Islet precursor cell (in vitro differentiated cells): ENCODE measurements around the gene ARF3.
A peak's percentile ranks its signal among the peaks of the same experiment; 100 is the strongest.

Experiments
- DNase-seq: peaks from one replicate; pipeline ENCODE4 v3.0.0-alpha.2; 2018

Gene ARF3

DNA sequence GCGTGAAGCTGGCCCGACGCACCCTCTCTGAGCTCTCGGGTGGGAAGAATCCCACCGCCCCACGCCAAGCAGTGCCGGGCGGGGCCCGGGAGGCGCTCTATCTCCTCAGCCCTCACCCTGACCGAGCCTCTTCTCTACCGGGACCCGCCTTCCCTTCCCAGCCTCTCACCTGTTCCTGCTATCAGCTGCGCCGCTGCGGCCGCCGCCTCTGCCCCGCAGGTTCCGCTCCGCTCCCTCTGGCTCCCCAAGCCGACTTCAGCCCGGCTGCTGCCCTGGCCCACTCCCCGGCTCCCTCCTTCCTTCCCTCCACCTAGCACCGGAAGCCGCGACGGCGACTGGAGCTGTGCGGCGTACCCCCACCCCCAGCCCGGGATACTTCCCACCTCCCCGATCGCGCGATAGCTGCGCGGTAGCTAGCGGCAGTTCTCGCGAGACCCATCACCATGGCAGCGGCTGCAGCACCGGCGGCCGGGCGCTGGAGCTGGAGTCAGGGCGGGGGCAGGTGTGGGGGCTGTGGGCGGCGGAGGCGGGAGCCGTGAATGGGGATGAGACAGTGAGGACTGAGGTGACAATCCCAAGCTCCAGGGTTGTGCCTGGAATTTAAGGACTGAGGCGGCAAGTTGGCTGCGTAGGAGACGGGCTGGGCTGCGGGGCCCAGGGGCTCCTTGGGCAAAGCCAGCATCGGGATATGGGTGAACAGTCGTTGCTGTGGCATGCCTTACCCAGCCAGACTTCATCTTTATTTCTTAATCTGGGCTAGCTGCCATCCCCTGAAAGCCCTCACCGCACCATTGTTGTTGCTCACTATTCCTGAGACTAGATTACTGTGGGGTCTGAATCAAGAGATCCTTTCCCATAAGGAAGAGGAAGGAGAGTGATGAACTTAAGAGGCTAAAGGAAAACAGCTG lies at the start of gene ARF3:
TSS of gene ARF3 (minus strand) at position 347 of the 908 bp plus-strand sequence. CDS start 16,392 bp downstream, outside the sequence.
- peak; percentile 99 for DNase-seq

- DNase-seq, result no peak
Observed at GRCh38 chr12:49000346-49000745, 43.1 kb upstream of the ARF3 start.

DNA sequence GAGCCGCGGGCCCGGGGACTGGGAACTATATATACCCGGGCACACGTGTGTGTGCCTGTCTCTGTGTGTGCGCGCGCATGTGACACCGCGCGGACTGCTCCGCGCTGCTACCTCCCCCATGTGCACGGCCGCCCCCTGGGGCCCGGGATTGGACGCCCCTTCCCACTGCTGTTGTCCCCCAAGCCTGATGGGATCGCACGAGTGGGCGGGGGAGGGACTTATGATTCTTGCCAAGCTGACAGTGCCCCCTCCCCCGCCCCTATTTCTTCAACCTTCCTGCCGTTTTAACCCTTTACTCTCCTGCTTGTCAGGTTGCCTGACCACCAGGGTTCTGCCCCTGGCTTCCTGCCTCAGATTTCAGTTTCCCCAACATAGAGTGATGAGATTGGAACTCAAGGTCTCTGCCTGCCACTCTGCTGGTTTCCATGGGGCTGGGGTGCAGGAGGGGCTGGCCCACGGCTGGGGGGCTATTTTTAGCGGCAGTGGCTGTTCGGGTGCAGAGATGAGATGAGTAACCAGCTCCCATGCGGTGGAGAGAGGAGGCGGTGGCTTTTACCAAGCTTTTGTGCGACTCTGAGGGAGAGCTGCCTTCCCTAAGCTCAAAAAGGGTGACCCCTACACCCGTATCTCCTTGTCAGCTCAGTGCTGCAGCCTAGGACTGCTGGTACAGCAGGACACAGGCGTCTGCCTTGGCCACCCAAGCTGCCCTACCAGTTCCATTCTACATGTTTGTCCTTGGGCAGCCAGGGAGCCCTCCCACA lies 42.3 kb upstream of the ARF3 start, which contains the start of gene DDN:
TSS of gene DDN (minus strand) at position 5 of the 761 bp plus-strand sequence. CDS start 88 bp downstream, outside the sequence.
- DNase-seq, result peak; percentile 85

GRCh38 chr12:48998497-48999353 lies 41.4 kb upstream of the ARF3 start:
- peak; percentile 80 for DNase-seq

DNA sequence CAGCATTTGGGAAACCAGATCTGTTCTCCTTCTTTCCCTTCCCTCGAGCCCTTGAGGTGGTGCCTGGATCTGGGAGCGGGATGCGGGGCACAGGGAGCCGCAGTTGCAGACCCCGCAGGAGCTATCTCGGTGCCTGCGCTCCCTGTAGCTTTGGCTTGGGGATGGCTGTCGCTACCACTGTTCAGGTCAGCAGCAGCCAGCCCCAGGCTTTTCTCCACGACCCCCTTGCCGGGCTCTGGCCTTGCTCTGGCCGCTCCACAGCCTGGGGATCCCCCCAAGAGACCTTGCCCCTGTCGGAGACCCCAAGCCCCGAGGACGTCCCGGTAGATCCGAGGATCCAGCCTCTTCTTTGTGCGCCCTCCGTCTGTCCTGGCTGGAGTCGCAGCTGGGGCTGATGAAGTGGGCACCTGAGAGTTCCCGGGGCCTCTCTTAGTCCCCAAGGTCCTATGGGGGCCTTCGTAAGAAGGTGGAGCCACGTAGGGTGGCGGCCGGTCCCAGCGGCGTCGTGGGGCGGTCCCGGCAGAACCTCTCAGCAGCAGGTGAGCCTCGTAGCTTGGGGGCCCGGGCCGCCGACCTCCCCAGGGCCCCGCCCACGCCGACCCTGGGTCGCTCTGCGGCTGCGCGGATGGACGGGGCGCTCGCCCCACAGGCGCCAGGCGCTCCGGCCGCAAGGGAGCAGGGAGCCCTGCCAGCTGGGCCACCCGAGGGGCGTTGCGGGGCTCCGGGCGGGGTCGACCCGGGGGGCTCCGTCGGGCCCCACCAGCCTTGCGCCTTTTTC lies 40.6 kb upstream of the ARF3 start:
- peak; percentile 81 for DNase-seq

DNA sequence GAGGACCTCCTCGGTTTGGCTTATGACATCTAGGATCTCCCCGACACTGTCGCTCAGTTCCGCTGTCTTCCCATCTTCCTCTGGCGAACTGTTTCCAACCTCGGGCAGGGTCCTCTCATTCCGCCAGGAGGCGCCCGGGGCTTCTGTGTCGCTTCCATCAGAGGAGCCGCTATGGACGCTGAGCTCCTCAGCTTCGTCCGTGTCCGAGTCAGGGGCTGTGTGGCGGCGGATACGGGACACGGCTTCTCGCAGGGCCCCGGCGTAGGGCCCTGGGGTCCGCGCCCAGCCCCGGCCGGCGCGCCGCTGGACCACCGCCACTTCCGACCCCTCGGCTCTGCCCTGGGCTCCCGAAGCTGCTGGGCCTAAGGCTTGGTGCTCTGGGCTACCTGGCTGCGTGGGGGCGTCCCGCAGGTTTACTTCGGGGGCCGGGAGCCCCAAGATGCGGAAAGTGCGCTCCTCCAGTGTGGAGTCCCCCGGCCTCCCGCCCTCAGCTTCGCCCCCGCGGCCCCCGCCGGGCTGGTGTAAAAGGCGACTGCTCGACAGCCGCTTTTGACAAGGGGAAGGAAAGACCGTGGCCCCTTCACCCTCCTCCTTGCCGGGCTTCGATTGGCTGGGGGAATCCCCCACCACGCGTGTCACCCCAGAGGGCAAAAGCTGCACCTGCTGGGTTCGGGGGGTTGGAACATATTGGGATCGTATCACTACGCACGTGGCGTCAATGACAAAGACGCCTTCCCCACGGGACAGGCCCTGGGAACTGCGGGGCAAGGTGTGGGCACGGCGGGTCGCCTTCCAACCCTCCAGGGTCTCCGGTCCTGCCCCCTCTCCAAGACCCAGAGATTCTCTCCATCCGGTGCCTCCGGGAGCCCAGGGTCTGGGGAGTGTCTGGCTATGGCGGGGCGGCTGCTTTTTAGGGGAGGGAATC lies 39.8 kb upstream of the ARF3 start:
- peak; percentile 96 for DNase-seq

DNA sequence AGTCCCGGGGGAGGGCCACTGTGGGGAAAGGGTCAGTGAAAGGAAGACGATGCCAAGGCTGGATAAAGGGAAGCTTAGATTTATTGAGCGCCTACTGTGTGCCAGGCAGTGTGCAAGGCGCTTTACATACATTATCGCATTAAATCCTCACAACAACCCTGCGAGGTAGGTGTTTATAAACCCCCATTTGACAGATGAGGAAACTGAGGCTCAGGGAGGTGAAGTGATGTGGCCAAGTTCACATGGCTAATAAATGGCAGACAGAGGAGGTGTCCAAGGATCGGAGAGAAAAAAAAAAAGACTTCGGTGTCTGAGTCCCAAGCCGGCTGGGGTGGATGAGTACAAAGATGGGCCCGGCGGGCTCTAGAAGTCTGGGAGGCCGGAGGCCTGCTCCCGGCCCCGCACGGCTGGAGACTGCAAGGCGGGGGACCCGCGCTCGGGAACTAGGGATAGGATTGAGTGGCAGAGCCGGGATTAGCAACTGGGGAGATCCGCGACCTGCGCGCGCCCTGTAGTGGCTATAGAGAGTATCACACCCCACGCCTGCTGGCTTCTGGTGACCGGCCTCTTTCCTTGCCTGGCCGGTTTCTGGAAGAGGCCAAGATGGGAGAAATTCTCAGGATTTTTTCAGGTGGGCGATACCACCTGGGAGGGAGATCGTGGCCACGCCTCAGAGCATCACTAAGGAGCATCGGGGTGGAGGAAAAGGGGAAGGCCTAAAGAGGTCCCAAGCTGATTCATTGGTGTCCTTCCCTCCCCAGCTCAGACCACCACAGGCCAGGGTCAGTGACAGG lies 38.0 kb upstream of the ARF3 start:
- DNase-seq, result peak; percentile 98

DNA sequence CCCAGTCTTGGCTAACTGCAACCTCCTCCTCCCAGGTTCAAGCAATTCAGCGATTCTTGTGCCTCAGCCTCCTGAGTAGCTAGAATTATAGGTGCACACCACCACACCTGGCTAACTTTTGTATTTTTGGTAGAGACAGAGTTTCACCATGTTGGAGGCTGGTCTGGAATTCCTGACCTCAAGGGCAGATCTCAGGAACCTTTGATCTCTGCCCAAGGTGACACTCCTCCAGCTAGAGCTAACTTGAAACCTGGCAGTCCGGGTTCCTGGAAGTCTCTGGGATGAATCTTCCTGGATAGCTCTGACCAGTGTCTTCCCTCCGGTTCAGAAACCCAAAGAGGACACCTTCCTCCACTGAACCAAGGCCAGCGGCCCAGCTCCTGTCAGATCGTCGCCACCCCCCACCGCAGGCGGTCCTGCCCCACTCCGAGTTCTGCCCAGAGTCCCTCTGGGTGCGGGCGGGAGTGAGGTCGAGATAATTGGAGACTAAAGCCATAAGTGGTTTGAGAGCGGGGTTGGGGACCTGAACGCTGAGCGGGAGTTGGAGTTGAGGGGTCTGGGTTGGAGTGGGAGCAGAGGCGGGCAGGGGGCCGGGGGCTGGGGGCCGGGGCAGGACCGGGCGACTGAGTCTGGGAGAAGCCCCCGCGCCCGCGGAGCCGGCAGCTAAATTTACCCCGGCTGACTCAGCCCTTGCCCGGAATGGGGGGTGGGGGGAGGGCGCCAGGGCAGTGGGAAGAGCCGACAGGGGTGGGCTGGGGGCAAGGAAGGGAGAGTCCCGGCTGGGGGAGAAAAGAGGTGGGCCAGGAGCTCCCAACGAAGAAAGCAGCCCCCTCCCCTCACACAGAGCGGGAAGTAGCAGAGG lies 37.2 kb upstream of the ARF3 start:
- DNase-seq, result no peak

DNA sequence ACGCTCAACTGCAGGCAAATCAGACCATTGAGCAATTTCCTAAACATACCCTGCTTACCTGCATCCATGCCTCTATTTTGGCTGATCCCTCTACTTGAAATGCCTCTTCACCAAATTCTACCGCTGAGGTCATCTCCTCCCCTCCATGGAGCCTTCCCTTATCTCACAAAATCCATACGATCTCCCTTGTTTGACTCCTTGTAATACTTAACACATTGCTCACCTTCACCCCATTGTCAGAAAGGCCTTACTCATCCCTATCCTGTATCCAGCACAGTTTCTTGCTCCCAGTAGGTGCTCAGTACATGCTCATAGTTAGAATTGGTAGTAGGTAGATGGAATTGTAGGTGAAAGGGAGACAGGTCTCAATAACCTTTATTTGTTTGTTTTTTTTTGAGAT lies 36.5 kb upstream of the ARF3 start:
- DNase-seq, result no peak

DNA sequence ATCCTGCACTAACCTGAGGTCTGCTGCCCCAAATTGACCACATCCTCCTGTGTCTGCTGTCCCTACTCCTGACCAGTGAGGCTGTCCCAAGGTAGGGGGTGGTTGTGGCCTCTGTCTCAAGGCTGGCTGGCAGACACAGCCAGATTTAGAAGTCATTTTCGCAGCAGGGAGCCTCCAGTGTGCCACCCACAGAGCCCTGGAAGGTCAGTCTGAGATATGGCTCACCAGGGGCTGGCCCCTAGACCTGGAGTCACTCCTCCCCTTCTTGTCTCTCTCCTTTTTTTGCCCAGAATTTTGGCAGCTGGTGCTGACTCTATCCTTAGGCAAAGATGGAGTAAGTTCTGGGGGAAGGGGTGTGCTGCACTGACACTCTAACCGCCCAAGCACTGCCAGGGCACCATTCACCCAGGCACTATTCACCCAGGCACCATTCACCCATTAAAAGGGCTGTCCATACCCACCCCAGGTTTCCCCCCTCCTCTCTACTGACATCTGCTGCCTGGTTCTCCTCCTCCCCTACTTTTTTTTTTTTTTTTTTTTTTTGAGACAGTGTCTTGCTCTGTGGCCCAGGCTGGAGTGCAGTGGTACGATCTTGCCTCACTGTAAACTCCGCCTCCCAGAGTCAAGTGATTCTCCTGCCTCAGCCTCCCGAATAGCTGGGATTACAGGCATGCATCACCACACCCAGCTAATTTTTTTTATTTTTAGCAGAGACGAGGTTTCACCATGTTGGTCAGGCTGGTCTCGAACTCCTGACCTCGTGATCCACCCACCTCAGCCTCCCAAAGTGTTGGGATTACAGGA lies 34.2 kb upstream of the ARF3 start:
- no peak for DNase-seq

- DNase-seq, result no peak
Observed at GRCh38 chr12:48990552-48990951, 33.3 kb upstream of the ARF3 start.

- peak; percentile 94 for DNase-seq
Observed at GRCh38 chr12:48988030-48988649, 30.9 kb upstream of the ARF3 start.

DNA sequence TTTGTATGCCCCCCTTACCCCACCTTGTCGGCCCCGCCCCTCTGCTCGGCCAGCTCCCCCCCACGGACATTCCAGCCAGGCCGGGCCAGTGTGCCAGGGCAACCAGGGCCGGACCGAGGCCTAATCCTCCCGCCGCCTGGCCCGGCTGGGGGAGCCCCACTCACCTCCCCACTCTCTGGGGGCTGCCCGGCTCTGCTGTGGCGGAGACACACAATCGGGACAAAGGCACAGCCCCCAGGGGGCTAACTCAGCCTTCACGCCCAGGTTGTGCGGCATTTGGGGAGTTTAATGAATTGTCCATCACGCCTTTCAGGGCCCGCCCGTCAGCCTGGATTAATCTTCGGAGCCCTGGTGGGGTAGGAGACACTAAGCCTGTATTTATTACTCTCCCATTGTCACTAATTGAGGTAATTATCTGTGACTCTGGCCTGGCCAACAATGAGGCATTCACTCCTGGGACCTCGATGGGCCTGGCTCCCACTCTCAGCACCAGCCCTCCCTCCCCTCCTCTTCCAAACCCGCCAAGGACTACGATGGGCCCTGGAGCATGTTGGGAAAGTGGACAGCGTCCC lies 29.5 kb upstream of the ARF3 start:
- DNase-seq, result peak; percentile 78

- no peak for DNase-seq
Observed at GRCh38 chr12:48985901-48986300, 28.6 kb upstream of the ARF3 start.

- peak; percentile 80 for DNase-seq
Observed at GRCh38 chr12:48985475-48985897, 28.2 kb upstream of the ARF3 start.

DNA sequence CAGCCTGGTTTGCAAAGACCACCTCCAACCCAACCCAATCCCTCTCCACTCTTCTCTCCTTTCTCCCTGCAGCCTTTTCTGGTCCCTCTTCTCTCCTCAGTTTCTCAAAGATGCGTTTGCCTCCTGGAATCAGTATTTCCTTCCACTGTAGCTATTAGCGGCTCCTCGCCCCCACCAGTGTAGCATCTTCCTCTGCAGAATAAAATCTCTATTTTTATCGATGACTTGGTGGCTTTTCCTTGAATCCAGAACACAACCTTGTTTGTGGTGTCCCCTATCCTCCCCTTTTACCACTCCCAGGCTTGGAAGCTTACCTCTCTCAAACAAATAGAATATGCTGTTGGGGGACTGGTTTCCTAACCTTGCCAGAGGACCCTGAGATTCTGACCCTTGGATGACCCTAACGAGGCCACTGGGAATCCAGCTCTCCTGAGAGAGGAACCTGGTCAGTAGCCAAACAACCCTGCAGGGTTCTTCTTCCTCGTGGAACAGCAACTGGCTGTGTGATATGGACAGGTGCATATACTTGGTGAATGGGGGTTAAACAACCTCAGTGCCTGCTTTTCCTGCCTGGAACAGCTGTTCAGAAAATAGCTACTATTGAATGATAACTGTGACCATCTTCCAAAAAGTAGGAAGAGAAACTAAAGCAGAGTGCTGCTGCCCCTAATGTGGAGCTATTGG lies 25.3 kb upstream of the ARF3 start:
- no peak for DNase-seq

DNA sequence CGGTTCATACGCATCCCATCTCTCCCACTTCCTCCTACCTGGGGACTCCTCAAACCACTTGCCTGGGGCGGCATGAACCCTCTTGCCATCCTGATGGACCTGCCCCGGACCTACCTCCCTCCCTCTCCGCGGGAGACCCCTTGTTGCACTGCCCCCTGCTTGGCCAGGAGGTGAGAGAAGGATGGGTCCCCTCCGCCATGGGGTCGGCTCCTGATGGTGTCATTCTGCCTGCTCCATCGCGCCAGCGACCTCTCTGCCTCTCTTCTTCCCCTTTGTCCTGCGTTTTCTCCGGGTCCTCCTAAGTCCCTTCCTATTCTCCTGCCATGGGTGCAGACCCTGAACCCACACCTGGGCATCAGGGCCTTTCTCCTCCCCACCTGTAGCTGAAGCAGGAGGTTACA lies 24.5 kb upstream of the ARF3 start:
- no peak for DNase-seq
